Endothelial cell (in vitro differentiated cells): ENCODE measurements around the gene IL1RAPL1. TPM values are rescaled to one million over a fixed set of nuclear protein-coding genes. Genes with fewer than 3 reads are reported as not detected.

ENCODE experiments used
- DNase-seq: peaks from one replicate; pipeline ENCODE4 v3.0.0; 2021; ENCODE audit warnings: low spot score
- H3K27ac Mint-ChIP-seq: one replicate; pipeline ENCODE4 v1.8.0; 2021; ENCODE audit warnings: mixed read lengths, inconsistent platforms; ENCODE audit not compliant: unreplicated experiment
- H3K27me3 Mint-ChIP-seq: one replicate; pipeline ENCODE4 v1.8.0; 2021; ENCODE audit warnings: mild to moderate bottlenecking, moderate library complexity, mixed read lengths, inconsistent platforms; ENCODE audit not compliant: unreplicated experiment
- H3K36me3 Mint-ChIP-seq: one replicate; pipeline ENCODE4 v1.8.0; 2021; ENCODE audit warnings: mild to moderate bottlenecking, low read depth, mixed read lengths, inconsistent platforms; ENCODE audit not compliant: unreplicated experiment
- H3K4me1 Mint-ChIP-seq: one replicate; pipeline ENCODE4 v1.8.0; 2021; ENCODE audit warnings: mild to moderate bottlenecking, mixed read lengths, inconsistent platforms; ENCODE audit not compliant: unreplicated experiment
- H3K4me3 Mint-ChIP-seq: one replicate; pipeline ENCODE4 v1.8.0; 2021; ENCODE audit warnings: mild to moderate bottlenecking, mixed read lengths, inconsistent platforms; ENCODE audit not compliant: unreplicated experiment
- H3K9me3 Mint-ChIP-seq: one replicate; pipeline ENCODE4 v1.8.0; 2021; ENCODE audit warnings: mixed read lengths, inconsistent platforms; ENCODE audit not compliant: unreplicated experiment
- CTCF ChIP-seq: fragments of 200-600 bp; sonication (generic); IDR thresholded peaks from one replicate; pipeline ENCODE4 v1.5.0; 2021; ENCODE audit warnings: antibody characterized with exemption; ENCODE audit not compliant: unreplicated experiment
- total RNA-seq: library from RNA; stranded (reverse); fragmentation: NEBNext Ultra II Directional; extraction: Animal tissue kit (Norgen Biotek cat#: 25700); gene quantifications from one replicate; pipeline ENCODE4 v1.2.1, GENCODE V29; 2021; ENCODE audit not compliant: unreplicated experiment

The IL1RAPL1 gene
- total RNA-seq, 1 donor from 2014 or later, result 0.18 TPM

GRCh38 chrX:29851857-29852605 lies 1264.8 kb downstream of the IL1RAPL1 start:
- Mint-ChIP-seq H3K27ac (no peak overlapping the region), H3K27me3 (no peaks in the 10 kb centered on the region), H3K4me1 (no peaks in the 10 kb centered on the region), H3K9me3 (no peaks in the 10 kb centered on the region), H3K4me3 (no peak overlapping the region), H3K36me3 (no peaks in the 10 kb centered on the region)
- no peak for TF ChIP-seq CTCF
- DNase-seq, result no peak

GRCh38 chrX:29852767-29853166 lies 1265.5 kb downstream of the IL1RAPL1 start:
- Mint-ChIP-seq H3K9me3 (no peaks in the 10 kb centered on the region), H3K36me3 (no peaks in the 10 kb centered on the region), H3K27ac (no peak overlapping the region), H3K4me3 (no peak overlapping the region), H3K27me3 (no peaks in the 10 kb centered on the region), H3K4me1 (no peaks in the 10 kb centered on the region)
- no peak for TF ChIP-seq CTCF
- no peak for DNase-seq

GRCh38 chrX:29858714-29859113 lies 1271.5 kb downstream of the IL1RAPL1 start:
- no peaks in the 10 kb centered on the region for H3K36me3 Mint-ChIP-seq
- no peaks in the 10 kb centered on the region for H3K27me3 Mint-ChIP-seq
- no peak for TF ChIP-seq CTCF
- H3K4me3 Mint-ChIP-seq, result no peak overlapping the region
- no peak overlapping the region for H3K27ac Mint-ChIP-seq
- no peaks in the 10 kb centered on the region for H3K9me3 Mint-ChIP-seq
- H3K4me1 Mint-ChIP-seq, result no peaks in the 10 kb centered on the region
- DNase-seq, result no peak

- Mint-ChIP-seq H3K4me1 (no peaks in the 10 kb centered on the region), H3K27ac (no peak overlapping the region), H3K27me3 (no peaks in the 10 kb centered on the region), H3K36me3 (no peaks in the 10 kb centered on the region), H3K9me3 (no peaks in the 10 kb centered on the region), H3K4me3 (no peak overlapping the region)
- DNase-seq, result no peak
- TF ChIP-seq CTCF, result no peak
These were observed 1275.0 kb downstream of the IL1RAPL1 start for GRCh38 chrX:29862126-29862677.

- Mint-ChIP-seq H3K36me3 (no peaks in the 10 kb centered on the region), H3K4me3 (no peak overlapping the region), H3K9me3 (no peaks in the 10 kb centered on the region), H3K27ac (no peak overlapping the region), H3K27me3 (no peaks in the 10 kb centered on the region), H3K4me1 (no peaks in the 10 kb centered on the region)
- DNase-seq, result no peak
- TF ChIP-seq CTCF, result no peak
These were observed 1280.7 kb downstream of the IL1RAPL1 start for GRCh38 chrX:29867971-29868370.
